ENCODE data around the gene MGAT5B.

Gene MGAT5B

GRCh38 chr17:76955191-76955590 is 87.0 kb downstream of the MGAT5B start:
- H3K36me3 ChIP-seq (ENCODE audit: control insufficient read depth in 1 of 2, insufficient read depth in 2 of 2, low read length in 2 of 2), result no peaks in the 10 kb centered on the region
- no peak overlapping the region for H3K4me2 ChIP-seq (ENCODE audit: low read length)
- no peak overlapping the region for H4K12ac ChIP-seq (ENCODE audit: low read depth, low read length)
- H3K9me3 ChIP-seq (ENCODE audit: insufficient read depth, low read depth, low read length), result no peaks in the 10 kb centered on the region
- no peaks in the 10 kb centered on the region for H3K4me1 ChIP-seq (ENCODE audit: control insufficient read depth in 1 of 2, insufficient read depth in 2 of 2, low read length in 2 of 2)
- no peak overlapping the region for H2AFZ ChIP-seq (ENCODE audit: insufficient read depth, low read length, poor library complexity)
- no peak overlapping the region for H3K27ac ChIP-seq (ENCODE audit: low read depth, low read length)
- H2BK5ac ChIP-seq (ENCODE audit: low read depth, low read length, poor library complexity), result no peak overlapping the region
- no peak overlapping the region for H2BK12ac ChIP-seq (ENCODE audit: low read length)
- WGBS (ENCODE audit: extremely low coverage, insufficient coverage, insufficient read length), result no CpG with 5 or more reads among the region's 6 CpGs
- H4K8ac ChIP-seq (ENCODE audit: low read depth, low read length), result no peak overlapping the region
- H3K79me1 ChIP-seq (ENCODE audit: low read length), result no peaks in the 10 kb centered on the region
- no peak overlapping the region for H3K4me3 ChIP-seq (ENCODE audit: low read depth, low read length)
- no peak overlapping the region for H4K91ac ChIP-seq (ENCODE audit: low read depth, low read length)
- H3K23ac ChIP-seq (ENCODE audit: low read length), result no peak overlapping the region
- no peaks in the 10 kb centered on the region for H3K27me3 ChIP-seq (ENCODE audit: insufficient read depth, low read length)
- no peak overlapping the region for H2AK5ac ChIP-seq (ENCODE audit: low read length)
- DNase-seq, result no peak
- no peak overlapping the region for H3K18ac ChIP-seq (ENCODE audit: low read length)
- H3K4ac ChIP-seq (ENCODE audit: low read depth, low read length), result no peak overlapping the region
- no peak overlapping the region for H3K14ac ChIP-seq (ENCODE audit: low read length)
- H2BK120ac ChIP-seq (ENCODE audit: insufficient read depth, low read length, poor library complexity), result no peak overlapping the region
- no peaks in the 10 kb centered on the region for H3K79me2 ChIP-seq (ENCODE audit: control insufficient read depth, insufficient read depth, low read length, poor library complexity)
- H3K9ac ChIP-seq (ENCODE audit: low read length), result no peak overlapping the region

- Histone ChIP-seq H3K4me2 (ENCODE audit: low read length) (no peak overlapping the region), H3K4me1 (ENCODE audit: control insufficient read depth in 1 of 2, insufficient read depth in 2 of 2, low read length in 2 of 2) (no peaks in the 10 kb centered on the region), H3K9ac (ENCODE audit: low read length) (no peak overlapping the region), H2AK5ac (ENCODE audit: low read length) (no peak overlapping the region), H3K18ac (ENCODE audit: low read length) (no peak overlapping the region), H3K4ac (ENCODE audit: low read depth, low read length) (no peak overlapping the region), H3K14ac (ENCODE audit: low read length) (no peak overlapping the region), H2BK120ac (ENCODE audit: insufficient read depth, low read length, poor library complexity) (no peak overlapping the region), H3K4me3 (ENCODE audit: low read depth, low read length) (no peak overlapping the region), H4K91ac (ENCODE audit: low read depth, low read length) (no peak overlapping the region), H2BK5ac (ENCODE audit: low read depth, low read length, poor library complexity) (no peak overlapping the region), H3K79me1 (ENCODE audit: low read length) (no peaks in the 10 kb centered on the region), H3K79me2 (ENCODE audit: control insufficient read depth, insufficient read depth, low read length, poor library complexity) (no peaks in the 10 kb centered on the region), H3K9me3 (ENCODE audit: insufficient read depth, low read depth, low read length) (no peaks in the 10 kb centered on the region), H2BK12ac (ENCODE audit: low read length) (no peak overlapping the region), H3K27ac (ENCODE audit: low read depth, low read length) (no peak overlapping the region), H3K23ac (ENCODE audit: low read length) (no peak overlapping the region), H3K36me3 (ENCODE audit: control insufficient read depth in 1 of 2, insufficient read depth in 2 of 2, low read length in 2 of 2) (no peaks in the 10 kb centered on the region), H2AFZ (ENCODE audit: insufficient read depth, low read length, poor library complexity) (no peak overlapping the region), H4K12ac (ENCODE audit: low read depth, low read length) (no peak overlapping the region), H4K8ac (ENCODE audit: low read depth, low read length) (no peak overlapping the region), H3K27me3 (ENCODE audit: insufficient read depth, low read length) (no peaks in the 10 kb centered on the region)
- no CpG with 5 or more reads among the region's 17 CpGs for WGBS (ENCODE audit: extremely low coverage, insufficient coverage, insufficient read length)
- DNase-seq, result no peak
These were observed 88.8 kb downstream of the MGAT5B start for GRCh38 chr17:76956846-76957540.

GRCh38 chr17:76957678-76958464 is 89.7 kb downstream of the MGAT5B start:
- no peak overlapping the region for H3K23ac ChIP-seq (ENCODE audit: low read length)
- no peaks in the 10 kb centered on the region for H3K4me1 ChIP-seq (ENCODE audit: control insufficient read depth in 1 of 2, insufficient read depth in 2 of 2, low read length in 2 of 2)
- H3K14ac ChIP-seq (ENCODE audit: low read length), result no peak overlapping the region
- H2BK5ac ChIP-seq (ENCODE audit: low read depth, low read length, poor library complexity), result no peak overlapping the region
- no peak overlapping the region for H4K91ac ChIP-seq (ENCODE audit: low read depth, low read length)
- no peaks in the 10 kb centered on the region for H3K79me2 ChIP-seq (ENCODE audit: control insufficient read depth, insufficient read depth, low read length, poor library complexity)
- H3K79me1 ChIP-seq (ENCODE audit: low read length), result no peaks in the 10 kb centered on the region
- H3K18ac ChIP-seq (ENCODE audit: low read length), result no peak overlapping the region
- H2BK12ac ChIP-seq (ENCODE audit: low read length), result no peak overlapping the region
- H3K27ac ChIP-seq (ENCODE audit: low read depth, low read length), result no peak overlapping the region
- WGBS (ENCODE audit: extremely low coverage, insufficient coverage, insufficient read length), result no CpG with 5 or more reads among the region's 28 CpGs
- no peaks in the 10 kb centered on the region for H3K36me3 ChIP-seq (ENCODE audit: control insufficient read depth in 1 of 2, insufficient read depth in 2 of 2, low read length in 2 of 2)
- no peak overlapping the region for H2AFZ ChIP-seq (ENCODE audit: insufficient read depth, low read length, poor library complexity)
- H4K12ac ChIP-seq (ENCODE audit: low read depth, low read length), result no peak overlapping the region
- H2BK120ac ChIP-seq (ENCODE audit: insufficient read depth, low read length, poor library complexity), result no peak overlapping the region
- no peak overlapping the region for H3K4ac ChIP-seq (ENCODE audit: low read depth, low read length)
- peak in 1 of 2 donors; percentile 54 for DNase-seq
- no peak overlapping the region for H3K9ac ChIP-seq (ENCODE audit: low read length)
- no peak overlapping the region for H4K8ac ChIP-seq (ENCODE audit: low read depth, low read length)
- H3K4me2 ChIP-seq (ENCODE audit: low read length), result no peak overlapping the region
- H3K4me3 ChIP-seq (ENCODE audit: low read depth, low read length), result no peak overlapping the region
- H2AK5ac ChIP-seq (ENCODE audit: low read length), result no peak overlapping the region
- H3K27me3 ChIP-seq (ENCODE audit: insufficient read depth, low read length), result no peaks in the 10 kb centered on the region
- peaks cover 1% of the 10 kb centered on the region for H3K9me3 ChIP-seq (ENCODE audit: insufficient read depth, low read depth, low read length)

GRCh38 chr17:76958974-76959373 is 90.8 kb downstream of the MGAT5B start:
- no peak overlapping the region for H3K27ac ChIP-seq (ENCODE audit: low read depth, low read length)
- H3K23ac ChIP-seq (ENCODE audit: low read length), result no peak overlapping the region
- no peaks in the 10 kb centered on the region for H3K79me2 ChIP-seq (ENCODE audit: control insufficient read depth, insufficient read depth, low read length, poor library complexity)
- no peaks in the 10 kb centered on the region for H3K79me1 ChIP-seq (ENCODE audit: low read length)
- H2AFZ ChIP-seq (ENCODE audit: insufficient read depth, low read length, poor library complexity), result no peak overlapping the region
- no peak overlapping the region for H3K18ac ChIP-seq (ENCODE audit: low read length)
- no peak for DNase-seq
- H2BK120ac ChIP-seq (ENCODE audit: insufficient read depth, low read length, poor library complexity), result no peak overlapping the region
- no peak overlapping the region for H2AK5ac ChIP-seq (ENCODE audit: low read length)
- H4K8ac ChIP-seq (ENCODE audit: low read depth, low read length), result no peak overlapping the region
- H3K14ac ChIP-seq (ENCODE audit: low read length), result no peak overlapping the region
- no peak overlapping the region for H2BK12ac ChIP-seq (ENCODE audit: low read length)
- no peak overlapping the region for H3K9ac ChIP-seq (ENCODE audit: low read length)
- H4K91ac ChIP-seq (ENCODE audit: low read depth, low read length), result no peak overlapping the region
- no peak overlapping the region for H3K4me3 ChIP-seq (ENCODE audit: low read depth, low read length)
- no peaks in the 10 kb centered on the region for H3K36me3 ChIP-seq (ENCODE audit: control insufficient read depth in 1 of 2, insufficient read depth in 2 of 2, low read length in 2 of 2)
- no CpG with 5 or more reads among the region's 9 CpGs for whole genome bisulfite sequencing (ENCODE audit: extremely low coverage, insufficient coverage, insufficient read length)
- H3K27me3 ChIP-seq (ENCODE audit: insufficient read depth, low read length), result no peaks in the 10 kb centered on the region
- H4K12ac ChIP-seq (ENCODE audit: low read depth, low read length), result no peak overlapping the region
- peaks cover 3% of the 10 kb centered on the region for H3K9me3 ChIP-seq (ENCODE audit: insufficient read depth, low read depth, low read length)
- no peaks in the 10 kb centered on the region for H3K4me1 ChIP-seq (ENCODE audit: control insufficient read depth in 1 of 2, insufficient read depth in 2 of 2, low read length in 2 of 2)
- no peak overlapping the region for H2BK5ac ChIP-seq (ENCODE audit: low read depth, low read length, poor library complexity)
- no peak overlapping the region for H3K4ac ChIP-seq (ENCODE audit: low read depth, low read length)
- no peak overlapping the region for H3K4me2 ChIP-seq (ENCODE audit: low read length)
